ENCODE measurements around the gene PSMD1. TPM values are rescaled to one million over a fixed set of nuclear protein-coding genes. Genes with fewer than 3 reads are reported as not detected.

The PSMD1 gene
- total and polyA plus RNA-seq, 2 donors (not counting 3 experiments of a cell fraction or from before 2014, with no cell fraction given): 163 to 209 TPM

DNA sequence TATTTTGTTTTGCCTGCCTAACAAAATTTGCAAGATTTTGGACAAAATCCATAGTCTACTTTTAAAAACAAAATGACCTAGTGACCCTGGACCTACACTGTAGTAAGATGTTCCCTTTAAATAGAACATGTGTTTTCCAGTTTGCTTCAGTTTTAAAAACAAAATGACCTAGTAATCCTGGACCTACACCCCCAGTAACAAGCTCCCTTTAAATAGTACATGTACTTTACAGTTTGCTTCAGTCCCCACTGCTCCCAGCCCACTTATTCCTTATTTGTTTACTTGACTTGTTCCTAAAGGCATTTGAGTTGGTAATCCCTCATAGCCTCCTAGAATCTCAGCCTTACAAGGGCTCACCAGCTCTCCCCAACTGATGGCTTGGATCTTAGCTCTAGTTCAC, 102.6 kb downstream of the PSMD1 start:
- Histone ChIP-seq H4K20me1 (replicated peaks; ENCODE audit: control insufficient read depth, extremely low read depth, insufficient read depth, low read length) (no peaks in the 10 kb centered on the region), H3K79me2 (ENCODE audit: control insufficient read depth, insufficient read depth, low read length) (no peaks in the 10 kb centered on the region), H3K9me3 (replicated peaks; ENCODE audit: control insufficient read depth, insufficient read depth, low read length) (no peaks in the 10 kb centered on the region), H3K27ac (ENCODE audit: insufficient read depth, low read depth, low read length) (no peak overlapping the region), H2AFZ (ENCODE audit: low read depth, low read length) (no peak overlapping the region), H3K4me3 (replicated peaks in 1 of 3; ENCODE audit: insufficient read depth in 1 of 3, low read depth in 1 of 3, low read length in 3 of 3) (no peak overlapping the region), H3K4me1 (ENCODE audit: control insufficient read depth, extremely low read depth, insufficient read depth, low read length) (peaks cover 38% of the 10 kb centered on the region), H3K9ac (replicated peaks; ENCODE audit: extremely low read depth, insufficient read depth, low read length) (no peak overlapping the region), H3K9me1 (replicated peaks; ENCODE audit: control insufficient read depth, extremely low read depth, insufficient read depth, low read length) (no peaks in the 10 kb centered on the region), H3K36me3 (ENCODE audit: control insufficient read depth in 2 of 2, extremely low read depth in 1 of 2, insufficient read depth in 2 of 2, low read length in 2 of 2) (peaks cover 2 to 6% of the 10 kb centered on the region in 2 experiments), H3K4me2 (ENCODE audit: insufficient read depth, low read length) (no peak overlapping the region), H3K27me3 (ENCODE audit: control insufficient read depth in 2 of 2, insufficient read depth in 2 of 2, low read length in 2 of 2) (no peaks in the 10 kb centered on the region)
- TF ChIP-seq POLR2AphosphoS5 (IDR thresholded peaks at IDR 0.05; ENCODE audit: insufficient read depth, low read depth, low read length) (no peak), EZH2 (IDR thresholded peaks at IDR 0.05; ENCODE audit: borderline replicate concordance, low read depth, low read length, severe bottlenecking) (no peak), GATA2 (IDR thresholded peaks at IDR 0.05; ENCODE audit: insufficient read depth, insufficient read length, low read depth, low read length) (no peak), FOS (IDR thresholded peaks at IDR 0.05; ENCODE audit: borderline replicate concordance, insufficient read depth, low read length) (no peak), CTCF (IDR thresholded peaks at IDR 0.05; ENCODE audit: extremely low read depth in 1 of 2, insufficient read depth in 1 of 2, low read depth in 1 of 2, low read length in 2 of 2) (no peak), POLR2A (IDR thresholded peaks at IDR 0.05; ENCODE audit: low read depth, low read length) (no peak), MAX (IDR thresholded peaks at IDR 0.05; ENCODE audit: insufficient read depth, insufficient read length) (no peak)
- CTCF ChIA-PET: interaction anchor here (0.7 to 4.2 kb wide), 8 partner anchors 8 to 55 kb away, joined by 3 to 20 read pairs (median 4); no protein-coding TSS in a partner anchor
- BruUV-seq (replicated peaks): no TSS peak
- dilution Hi-C loops (cut with MboI; ENCODE audit: extremely low pct_ligation_motif_present, low sequenced_read_pairs): no loop called here
- FAIRE-seq (no peak), DNase-seq (ENCODE audit: low read depth, low spot score) (no peak)
- intact Hi-C loops (cut with micrococcal nuclease): no loop called here
- POLR2A ChIA-PET: no interaction called here
